ENCODE measurements around the gene POMGNT1.

- no peak for TF ChIP-seq CTCF (IDR thresholded peaks at IDR 0.05; ENCODE audit: low read depth, low read length)
- TF ChIP-seq POLR2A (IDR thresholded peaks at IDR 0.05; ENCODE audit: extremely low read depth, insufficient read length): no peak
Observed at GRCh38 chr1:46193984-46194570, 4.2 kb downstream of the POMGNT1 start.
